ENCODE results near the gene KIF19.
"Not testable (repeated sequence)": the region's sequence is repeated elsewhere in the genome, so short reads cannot be mapped to it uniquely, and the experiment has no call there.

- not testable (repeated sequence) for TF ChIP-seq CTCF, POLR2A (IDR thresholded peaks at IDR 0.05)
Observed at GRCh38 chr17:74405311-74405710, 79.3 kb downstream of the KIF19 start.
